HL-60/S4 treated with phorbol 12-myristate 13-acetate at 8.2 ng/mL for 4 days and 3 days (cell line): ENCODE results near the gene DNAH6.
"Not testable (repeated sequence)": the region's sequence is repeated elsewhere in the genome, so short reads cannot be mapped to it uniquely, and the experiment has no call there.

Experiments used
- in situ Hi-C: fragments of 300-500 bp; cut with MboI; formaldehyde crosslinking; loops from 2 replicates; pipeline ENCODE4 v1.15.0; 2022; ENCODE audit warnings: low sequenced_read_pairs

Gene DNAH6, protein sequence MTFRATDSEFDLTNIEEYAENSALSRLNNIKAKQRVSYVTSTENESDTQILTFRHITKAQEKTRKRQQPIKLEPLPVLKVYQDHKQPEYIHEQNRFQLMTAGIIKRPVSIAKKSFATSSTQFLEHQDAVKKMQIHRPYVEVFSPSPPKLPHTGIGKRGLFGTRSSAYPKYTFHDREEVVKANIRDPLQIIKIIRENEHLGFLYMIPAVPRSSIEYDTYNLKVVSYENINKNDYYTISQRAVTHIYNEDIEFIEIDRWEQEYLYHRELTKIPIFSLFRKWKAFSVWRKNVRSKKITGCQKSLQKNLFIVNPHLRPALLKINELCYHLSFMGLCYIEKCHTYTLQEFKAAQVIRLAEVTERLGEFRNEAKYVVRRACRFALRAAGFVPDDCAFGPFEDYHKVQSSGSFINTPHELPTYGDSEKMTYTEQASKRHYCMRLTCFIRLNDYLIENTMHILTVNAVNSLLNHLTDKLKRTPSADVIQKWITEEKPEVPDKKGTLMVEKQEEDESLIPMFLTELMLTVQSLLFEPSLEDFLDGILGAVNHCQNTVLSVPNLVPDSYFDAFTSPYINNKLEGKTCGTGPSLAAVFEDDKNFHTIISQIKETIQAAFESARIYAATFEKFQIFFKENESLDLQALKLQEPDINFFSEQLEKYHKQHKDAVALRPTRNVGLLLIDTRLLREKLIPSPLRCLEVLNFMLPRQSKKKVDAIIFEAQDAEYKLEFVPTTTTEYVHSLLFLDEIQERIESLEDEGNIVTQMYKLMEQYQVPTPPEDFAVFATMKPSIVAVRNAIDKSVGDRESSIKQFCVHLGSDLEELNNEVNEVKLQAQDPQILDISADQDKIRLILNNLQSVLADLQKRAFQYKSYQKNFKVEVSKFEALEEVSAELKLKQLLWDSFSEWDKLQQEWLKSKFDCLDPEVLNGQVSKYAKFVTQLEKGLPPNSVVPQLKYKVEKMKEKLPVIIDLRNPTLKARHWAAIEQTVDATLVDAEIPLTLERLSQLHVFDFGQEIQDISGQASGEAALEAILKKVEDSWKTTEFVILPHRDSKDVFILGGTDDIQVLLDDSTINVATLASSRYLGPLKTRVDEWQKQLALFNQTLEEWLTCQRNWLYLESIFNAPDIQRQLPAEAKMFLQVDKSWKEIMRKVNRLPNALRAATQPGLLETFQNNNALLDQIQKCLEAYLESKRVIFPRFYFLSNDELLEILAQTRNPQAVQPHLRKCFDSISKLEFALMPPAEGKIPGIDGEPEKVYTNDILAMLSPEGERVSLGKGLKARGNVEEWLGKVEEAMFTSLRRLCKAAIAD (N-terminal part only)

DNA sequence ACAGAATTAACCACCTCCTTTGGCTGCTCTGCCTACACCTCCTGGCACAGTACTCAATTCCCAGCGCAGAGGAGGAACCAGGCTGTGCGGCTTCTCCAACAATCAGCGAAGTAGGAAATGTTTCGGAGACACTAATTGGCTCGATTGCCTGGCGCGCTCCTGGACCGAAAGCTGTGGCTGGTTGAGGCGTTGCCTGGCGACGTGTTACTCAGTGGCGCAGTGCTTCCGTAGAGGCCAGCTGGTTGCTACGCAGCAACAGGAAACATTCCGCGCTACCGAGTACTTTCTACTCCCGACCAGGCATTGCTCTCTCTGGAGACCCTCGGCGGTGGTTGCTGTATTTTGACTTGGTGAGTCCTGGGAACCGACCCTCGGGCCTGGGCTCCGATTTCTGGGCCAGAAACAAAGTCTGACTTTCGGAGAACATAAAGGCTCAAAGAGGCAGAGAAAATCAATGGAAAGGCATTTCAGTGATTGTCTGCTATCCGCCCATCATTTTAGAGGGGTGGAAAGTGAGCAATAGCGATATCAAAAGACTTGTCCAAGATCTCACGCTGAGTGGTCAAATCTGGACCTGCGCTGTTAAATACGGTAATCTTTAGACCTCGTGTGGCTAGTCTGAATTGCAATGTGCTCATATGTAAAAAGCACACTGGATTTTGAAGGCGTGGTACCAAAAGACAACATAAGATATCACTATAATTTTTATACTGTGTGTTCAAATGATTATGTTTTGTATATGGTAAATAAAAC lies at the start of gene DNAH6:
Gene DNAH6, plus strand, starts transcription at position 265 of the 753 bp plus-strand sequence. CDS start 1,329 bp downstream, outside the sequence.
- in situ Hi-C loops: no loop called here

DNA sequence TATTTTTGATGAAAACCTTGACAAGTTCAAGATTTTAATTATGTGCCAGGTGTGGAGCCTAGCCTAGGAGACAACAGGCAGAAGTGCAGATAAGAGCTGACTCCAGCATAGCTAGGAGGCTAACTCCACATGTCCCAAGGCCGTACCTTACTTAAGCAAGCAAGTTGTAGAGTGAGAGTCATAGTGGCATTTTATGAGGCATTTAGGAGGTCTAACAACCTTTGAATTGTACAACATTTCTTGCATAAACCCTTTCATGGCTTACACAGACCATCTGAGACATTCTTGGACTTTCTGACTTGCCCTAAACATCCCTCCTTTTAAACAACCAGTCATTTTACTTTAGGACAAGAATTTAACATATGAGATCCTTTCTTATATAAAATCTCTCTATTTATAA lies 48.9 kb upstream of the DNAH6 start:
- in situ Hi-C loops: no loop called here

DNA sequence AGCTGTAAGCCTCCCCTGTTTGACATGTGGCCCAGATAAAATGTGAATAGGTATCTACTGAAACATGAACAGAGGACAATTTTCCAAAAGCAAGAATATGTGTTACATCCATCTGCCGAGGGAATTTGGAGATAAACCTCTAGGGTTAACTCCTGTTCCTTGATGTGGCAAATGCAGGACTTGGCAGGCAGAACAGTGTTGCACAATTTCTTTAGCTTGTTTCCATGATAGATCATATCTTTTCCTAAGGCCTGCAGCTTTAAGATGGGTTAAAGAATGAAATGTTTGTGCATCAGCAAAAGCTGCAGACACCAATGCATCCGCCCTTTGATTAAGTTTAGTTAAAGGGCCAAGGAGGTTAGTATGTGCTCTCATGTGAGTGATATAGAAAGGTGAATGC lies 43.9 kb upstream of the DNAH6 start:
- in situ Hi-C loops: not testable (repeated sequence)

DNA sequence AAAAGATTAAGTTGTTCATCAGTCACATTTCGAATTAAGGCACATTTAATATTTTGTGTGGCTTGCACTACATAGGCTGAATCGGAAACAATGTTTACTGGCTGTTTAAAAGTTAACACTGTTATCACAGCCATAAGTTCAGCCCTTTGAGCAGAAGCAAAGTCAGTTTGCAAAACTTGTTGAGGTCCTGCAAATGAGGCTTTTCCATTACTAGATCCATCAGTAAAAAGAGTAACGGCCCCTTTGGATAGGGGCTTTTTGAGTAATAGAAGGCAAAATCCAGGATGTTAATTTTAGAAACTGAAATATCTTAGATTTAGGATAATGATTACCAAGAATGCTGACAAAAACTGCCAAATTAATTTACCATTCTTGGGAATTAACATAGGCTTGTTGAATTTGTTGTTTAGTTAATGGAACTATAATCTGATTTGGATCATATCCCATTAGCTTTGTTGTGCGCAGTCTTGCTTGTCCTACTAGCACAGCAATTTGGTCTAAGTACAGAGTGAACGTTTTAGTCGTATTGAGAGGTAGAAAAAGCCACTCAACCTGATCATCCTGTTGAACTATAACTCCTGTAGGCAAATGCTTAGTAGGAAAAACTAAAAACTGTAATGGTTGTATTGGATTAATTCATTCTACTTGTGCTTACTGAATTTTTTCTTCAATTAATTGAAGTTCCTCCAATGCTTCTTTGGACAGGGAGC lies 43.3 kb upstream of the DNAH6 start:
- in situ Hi-C loops: no loop called here

DNA sequence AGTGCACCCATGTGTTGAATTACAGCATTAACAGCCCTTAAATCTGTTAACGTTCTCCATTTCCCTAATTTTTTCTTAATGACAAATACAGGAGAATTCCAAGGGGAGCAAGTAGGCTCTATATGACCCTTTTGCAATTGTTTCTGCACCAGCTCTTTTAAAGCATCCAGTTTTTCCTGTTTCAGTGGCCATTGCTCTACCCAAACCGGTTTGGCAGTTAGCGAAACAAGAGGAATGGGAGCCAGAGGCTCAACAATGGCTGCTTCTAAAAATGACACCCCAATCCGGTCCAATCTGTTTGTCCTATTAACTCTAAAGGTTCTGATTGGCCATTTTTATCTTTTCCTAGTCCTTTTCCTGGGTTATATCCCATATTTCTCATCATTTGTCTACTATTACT lies 42.1 kb upstream of the DNAH6 start:
- in situ Hi-C loops: no loop called here

DNA sequence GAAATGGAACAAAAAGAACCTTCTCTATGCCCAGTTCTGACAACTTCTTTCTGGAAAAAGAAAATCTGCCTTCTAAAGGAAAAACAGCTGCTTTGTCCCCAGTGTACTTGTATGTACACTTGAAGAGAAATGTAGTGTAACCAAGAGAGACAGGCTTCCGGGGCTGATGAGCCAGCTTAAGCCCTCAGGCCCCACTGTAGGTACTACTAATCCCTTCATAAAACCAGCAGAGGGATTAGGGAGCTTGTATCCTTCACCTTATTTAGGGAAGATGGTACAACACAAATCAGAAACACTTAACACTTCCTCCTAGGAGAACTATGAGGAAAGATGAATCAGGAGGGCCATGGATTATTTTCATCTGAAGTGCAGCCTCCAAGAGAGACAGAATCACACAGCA lies 38.4 kb upstream of the DNAH6 start:
- in situ Hi-C loops: loop anchor here (25.0 kb wide), 1 partner anchor 784 kb away; no protein-coding TSS in a partner anchor

DNA sequence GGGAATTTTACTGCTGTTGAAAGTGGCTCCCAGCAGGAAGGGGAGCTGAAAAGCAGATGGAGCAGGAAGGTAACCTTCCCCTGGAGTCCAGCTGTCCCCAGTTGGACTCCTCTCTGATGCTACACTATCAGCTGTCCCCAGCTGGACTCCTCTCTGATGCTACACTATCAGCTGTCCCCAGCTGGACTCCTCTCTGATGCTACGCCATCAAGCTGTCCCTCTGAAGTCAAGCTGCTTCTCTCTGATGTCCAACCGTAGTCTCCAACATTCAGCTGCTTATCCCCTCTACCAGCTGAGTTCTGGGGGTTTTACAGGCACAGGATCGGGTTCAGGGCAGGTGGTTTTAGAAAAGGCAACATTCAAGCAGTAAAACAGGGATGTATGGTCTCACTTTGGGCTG lies 37.4 kb upstream of the DNAH6 start:
- in situ Hi-C loops: loop anchor here (25.0 kb wide), 1 partner anchor 783 kb away; no protein-coding TSS in a partner anchor

DNA sequence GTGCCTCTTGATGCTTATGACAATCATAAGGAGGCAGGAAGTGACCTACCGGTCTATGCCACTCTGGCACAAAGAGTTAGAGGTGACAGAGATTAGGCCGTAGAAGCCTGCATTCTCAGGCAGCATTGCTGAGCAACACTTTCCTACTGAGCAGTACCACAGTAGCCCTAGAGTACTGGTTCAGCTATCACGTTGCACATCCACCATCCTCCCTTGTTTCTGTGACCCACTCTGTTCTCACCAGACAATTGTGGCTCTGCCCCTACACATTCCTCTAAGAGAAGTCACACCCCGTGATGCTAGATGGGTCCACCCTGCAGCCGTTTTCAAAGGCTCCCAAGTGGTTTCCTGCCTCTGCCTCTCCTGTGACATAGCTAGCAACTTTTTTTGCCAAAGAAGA lies 34.6 kb upstream of the DNAH6 start:
- in situ Hi-C loops: loop anchor here (25.0 kb wide), 1 partner anchor 781 kb away; no protein-coding TSS in a partner anchor

DNA sequence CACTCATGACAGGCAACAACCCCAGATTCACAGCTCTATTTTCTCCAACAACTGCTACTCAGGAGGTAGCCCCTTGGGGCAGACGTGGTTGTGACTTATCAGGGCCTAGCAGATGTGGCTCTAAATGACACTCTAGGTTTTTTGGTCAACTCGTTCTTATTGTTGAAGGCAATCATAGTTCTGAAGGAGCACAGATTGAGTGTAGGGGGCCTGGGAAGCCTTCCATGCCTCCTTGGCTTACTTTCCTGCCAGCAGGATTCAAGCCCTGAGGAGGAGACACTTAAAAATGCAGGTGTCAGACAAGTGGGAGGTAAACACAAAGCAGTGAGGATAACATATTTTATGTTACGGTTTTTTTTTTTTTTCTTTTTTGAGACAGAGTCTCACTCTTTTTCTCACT lies 33.7 kb upstream of the DNAH6 start:
- in situ Hi-C loops: loop anchor here (25.0 kb wide), 1 partner anchor 780 kb away; no protein-coding TSS in a partner anchor

DNA sequence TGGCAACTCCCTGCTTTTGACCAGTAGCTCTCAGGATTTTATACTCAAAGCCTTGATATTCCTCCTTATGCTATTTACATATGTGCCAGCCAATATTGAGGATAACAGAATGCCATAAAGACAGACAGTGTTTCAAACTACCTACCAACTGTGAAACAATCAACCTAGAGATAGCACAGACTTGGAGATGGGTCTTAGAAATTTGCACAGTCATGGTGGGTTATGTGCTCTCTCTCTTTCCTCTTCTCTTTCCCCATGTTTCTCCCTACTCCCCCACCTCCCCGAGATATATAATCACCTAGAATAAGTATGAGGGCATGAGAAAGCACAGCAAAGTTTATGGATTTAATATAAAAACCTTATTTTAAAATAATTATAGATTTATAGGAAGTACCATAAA lies 33.0 kb upstream of the DNAH6 start:
- in situ Hi-C loops: loop anchor here (25.0 kb wide), 1 partner anchor 779 kb away; no protein-coding TSS in a partner anchor

DNA sequence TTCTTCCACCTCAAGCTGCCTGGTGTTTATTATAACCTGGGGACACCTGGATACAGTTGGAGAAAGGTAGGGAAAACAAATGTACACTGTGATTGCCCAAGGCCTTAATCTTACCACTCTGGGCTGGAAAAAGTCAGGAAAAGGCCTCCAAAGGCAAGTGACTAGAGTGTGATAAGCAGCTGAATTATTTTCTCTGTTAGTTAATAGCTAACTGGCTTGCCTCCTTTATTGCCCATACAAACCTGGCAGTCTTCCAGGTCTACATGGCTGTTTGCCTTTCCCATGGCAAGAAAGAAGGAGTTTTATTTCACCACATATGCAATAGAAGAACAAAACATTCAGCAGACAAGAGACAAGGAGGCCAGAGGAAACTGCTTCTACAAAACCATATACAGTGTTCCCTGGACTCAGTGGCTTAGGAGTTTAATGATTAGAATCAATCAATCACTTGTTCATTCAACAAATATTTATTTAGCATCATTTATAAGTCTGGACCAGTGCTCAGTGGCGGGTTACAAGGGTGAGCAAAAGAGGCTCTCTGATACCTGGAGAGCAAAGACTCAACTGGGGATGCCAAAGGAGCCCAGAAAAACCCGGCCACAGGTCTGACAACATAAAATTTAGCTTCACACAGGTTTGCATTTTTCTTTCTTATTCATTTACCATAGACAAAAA lies 29.7 kb upstream of the DNAH6 start:
- in situ Hi-C loops: loop anchor here (25.0 kb wide), 1 partner anchor 776 kb away; no protein-coding TSS in a partner anchor

DNA sequence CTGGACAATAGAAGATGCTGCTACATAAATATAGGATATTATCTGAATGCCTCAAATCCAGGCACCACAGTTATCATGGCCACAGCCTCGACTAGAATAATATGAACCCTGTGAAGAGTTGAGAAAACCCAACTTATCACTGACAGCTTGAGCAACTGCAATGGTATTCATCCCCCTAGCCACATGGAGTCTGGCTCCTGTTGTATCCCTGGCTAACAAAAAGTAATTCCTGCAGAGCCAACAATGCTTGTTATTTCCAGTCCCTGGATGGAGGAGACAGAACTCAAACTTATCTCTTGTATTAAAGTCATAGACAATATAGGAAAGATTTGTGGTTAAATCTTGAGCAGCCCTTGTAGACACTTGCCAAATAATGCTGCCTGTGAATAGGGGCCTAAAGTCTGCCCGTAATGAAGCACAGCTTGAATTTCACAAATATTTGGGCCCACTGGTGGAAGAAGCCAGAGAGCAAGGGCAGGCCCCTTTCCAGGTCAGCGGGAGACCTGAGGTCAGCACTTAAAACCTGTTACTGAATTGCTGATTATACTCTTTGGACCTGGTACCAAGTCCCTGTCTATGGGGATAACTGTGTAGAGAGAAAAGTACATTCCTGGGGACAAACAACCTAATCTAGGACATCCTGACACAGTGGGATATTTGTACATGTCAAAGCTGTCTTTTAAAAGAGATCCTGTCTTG lies 28.9 kb upstream of the DNAH6 start:
- in situ Hi-C loops: loop anchor here (25.0 kb wide), 1 partner anchor 775 kb away; no protein-coding TSS in a partner anchor

DNA sequence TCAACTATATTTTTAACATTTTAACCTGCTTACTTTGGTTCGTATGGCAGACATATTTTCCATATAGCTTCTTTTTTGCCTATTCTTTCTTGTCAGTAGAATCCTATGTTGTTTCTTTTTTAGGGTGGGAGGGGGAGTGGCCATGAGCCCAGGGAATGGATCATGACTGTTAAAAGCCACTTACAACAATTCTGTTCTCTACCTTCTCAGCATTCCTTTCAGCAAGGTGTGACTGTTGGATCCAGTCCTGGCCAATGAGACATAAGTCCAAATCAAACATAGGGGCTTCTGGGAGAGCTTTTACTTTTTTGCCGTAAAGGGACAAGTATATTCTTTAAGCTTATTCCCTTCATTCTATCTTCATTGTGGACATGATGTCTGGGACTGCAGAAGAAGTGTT lies 25.0 kb upstream of the DNAH6 start:
- in situ Hi-C loops: loop anchor here (10.0 to 25.0 kb wide), 2 partner anchors 374 to 771 kb away; no protein-coding TSS in a partner anchor

DNA sequence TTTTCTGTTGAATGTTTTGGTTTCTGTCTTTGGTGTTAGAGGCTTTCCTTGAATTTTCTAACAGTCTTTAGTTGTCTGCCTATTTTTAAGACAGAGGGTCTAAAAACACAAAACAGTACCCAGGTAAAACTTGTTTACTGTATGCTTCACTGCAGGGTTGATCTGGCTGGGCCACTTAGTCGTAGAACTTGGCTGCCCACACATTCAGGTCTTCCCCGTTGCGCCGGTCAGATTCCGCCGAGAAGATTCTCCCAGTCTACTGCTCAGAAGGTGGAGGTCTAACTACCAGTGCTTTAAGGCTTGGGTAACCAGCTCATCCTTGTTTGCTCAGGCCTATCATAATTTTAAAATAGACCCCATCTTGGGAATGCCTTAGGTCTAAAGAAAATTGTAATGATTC lies 24.6 kb upstream of the DNAH6 start:
- in situ Hi-C loops: loop anchor here (10.0 to 25.0 kb wide), 2 partner anchors 373 to 771 kb away; no protein-coding TSS in a partner anchor

DNA sequence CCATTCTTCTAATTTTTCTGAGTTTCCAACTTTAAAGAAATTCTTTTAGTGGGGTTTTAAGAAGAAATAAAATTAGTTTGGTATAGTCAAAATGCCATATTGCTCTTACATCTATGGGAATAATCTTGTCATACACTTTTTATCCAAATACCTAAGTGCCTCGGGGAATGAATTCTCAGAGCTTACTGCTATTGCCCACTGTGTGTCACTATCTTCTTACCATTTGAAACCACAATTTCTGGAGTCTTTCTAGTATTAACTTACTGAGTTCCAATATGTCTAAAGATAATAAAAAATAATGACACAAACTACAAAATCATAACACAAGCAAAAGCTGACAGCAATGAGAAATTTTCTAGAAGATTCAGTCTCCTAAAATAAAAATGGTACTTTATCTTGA lies 23.7 kb upstream of the DNAH6 start:
- in situ Hi-C loops: loop anchor here (10.0 to 25.0 kb wide), 2 partner anchors 372 to 770 kb away; no protein-coding TSS in a partner anchor

DNA sequence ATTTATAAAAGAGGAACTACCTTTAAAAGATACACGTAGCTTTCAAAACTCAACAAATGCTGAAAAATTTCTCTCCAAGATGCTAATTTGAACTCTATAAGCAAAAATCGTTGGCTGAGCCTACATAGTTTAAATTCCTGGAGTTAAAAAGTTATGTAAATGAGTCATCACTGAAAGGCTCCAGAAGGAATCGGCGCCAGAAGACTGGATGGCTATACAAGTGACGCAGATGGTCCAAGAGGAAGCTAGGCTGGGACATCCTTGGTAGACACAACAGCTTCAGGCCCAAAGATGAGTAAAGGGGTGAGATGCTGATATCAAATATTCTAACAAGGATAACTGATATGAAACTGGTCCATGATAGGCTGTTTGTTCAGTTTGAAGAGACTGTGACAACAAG lies 22.8 kb upstream of the DNAH6 start:
- in situ Hi-C loops: loop anchor here (10.0 to 25.0 kb wide), 2 partner anchors 371 to 769 kb away; no protein-coding TSS in a partner anchor

DNA sequence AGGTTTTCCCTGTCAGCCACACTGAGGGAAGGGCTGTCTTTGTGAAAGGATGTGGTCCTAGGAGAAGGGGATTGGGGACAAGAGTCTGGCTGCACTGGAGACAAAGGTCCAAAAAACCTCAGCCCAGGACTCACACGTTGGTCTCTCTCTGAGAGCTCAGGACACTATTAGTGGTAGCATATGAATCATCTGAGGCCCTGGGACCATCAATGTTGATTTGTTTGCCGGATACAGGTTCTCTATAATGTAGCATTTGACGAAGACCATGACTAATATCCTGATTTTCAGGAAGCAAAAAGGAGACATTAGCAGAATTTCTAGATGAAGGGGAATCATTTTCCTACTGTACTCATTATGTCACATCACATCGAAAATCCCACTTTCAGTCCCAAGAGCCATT lies 22.2 kb upstream of the DNAH6 start:
- in situ Hi-C loops: loop anchor here (10.0 to 25.0 kb wide), 2 partner anchors 371 to 768 kb away; no protein-coding TSS in a partner anchor
